ENCODE measurements around the gene CTR9.

DNA sequence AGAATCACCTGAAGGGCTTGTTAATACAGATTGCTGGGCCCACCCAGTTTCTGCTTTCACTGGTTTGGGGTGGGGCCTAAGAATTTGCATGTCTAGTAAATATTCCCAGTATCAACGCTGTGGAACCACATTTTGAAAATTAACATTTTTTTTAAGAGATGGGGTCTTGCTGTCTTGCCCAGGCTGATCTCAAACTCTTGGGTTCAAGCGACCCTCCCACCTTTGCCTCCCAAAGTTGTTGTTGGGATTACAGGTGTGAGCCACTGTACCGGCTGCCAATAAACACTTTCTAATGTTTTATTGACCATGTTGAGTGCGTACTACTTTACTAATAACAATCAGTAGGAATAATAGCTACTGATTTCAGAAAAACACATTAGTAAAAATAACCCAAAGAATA, 55.2 kb downstream of the CTR9 start:
- TF ChIP-seq, protein P1, sequence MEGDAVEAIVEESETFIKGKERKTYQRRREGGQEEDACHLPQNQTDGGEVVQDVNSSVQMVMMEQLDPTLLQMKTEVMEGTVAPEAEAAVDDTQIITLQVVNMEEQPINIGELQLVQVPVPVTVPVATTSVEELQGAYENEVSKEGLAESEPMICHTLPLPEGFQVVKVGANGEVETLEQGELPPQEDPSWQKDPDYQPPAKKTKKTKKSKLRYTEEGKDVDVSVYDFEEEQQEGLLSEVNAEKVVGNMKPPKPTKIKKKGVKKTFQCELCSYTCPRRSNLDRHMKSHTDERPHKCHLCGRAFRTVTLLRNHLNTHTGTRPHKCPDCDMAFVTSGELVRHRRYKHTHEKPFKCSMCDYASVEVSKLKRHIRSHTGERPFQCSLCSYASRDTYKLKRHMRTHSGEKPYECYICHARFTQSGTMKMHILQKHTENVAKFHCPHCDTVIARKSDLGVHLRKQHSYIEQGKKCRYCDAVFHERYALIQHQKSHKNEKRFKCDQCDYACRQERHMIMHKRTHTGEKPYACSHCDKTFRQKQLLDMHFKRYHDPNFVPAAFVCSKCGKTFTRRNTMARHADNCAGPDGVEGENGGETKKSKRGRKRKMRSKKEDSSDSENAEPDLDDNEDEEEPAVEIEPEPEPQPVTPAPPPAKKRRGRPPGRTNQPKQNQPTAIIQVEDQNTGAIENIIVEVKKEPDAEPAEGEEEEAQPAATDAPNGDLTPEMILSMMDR (IDR thresholded peaks at IDR 0.05; ENCODE audit: low read length) = no peak
- TF ChIP-seq EZH2 (IDR thresholded peaks at IDR 0.05; ENCODE audit: borderline replicate concordance, low read length) = no peak

Measured in OCI-LY1 (cell line).